Measurements from ENCODE around the gene PPHLN1. TPM values are rescaled to one million over a fixed set of nuclear protein-coding genes. Genes with fewer than 3 reads are reported as not detected.

Gene PPHLN1
- total RNA-seq, 4 donors from 2014 or later = 32.7 to 52.3 (median 43.5) TPM

DNA sequence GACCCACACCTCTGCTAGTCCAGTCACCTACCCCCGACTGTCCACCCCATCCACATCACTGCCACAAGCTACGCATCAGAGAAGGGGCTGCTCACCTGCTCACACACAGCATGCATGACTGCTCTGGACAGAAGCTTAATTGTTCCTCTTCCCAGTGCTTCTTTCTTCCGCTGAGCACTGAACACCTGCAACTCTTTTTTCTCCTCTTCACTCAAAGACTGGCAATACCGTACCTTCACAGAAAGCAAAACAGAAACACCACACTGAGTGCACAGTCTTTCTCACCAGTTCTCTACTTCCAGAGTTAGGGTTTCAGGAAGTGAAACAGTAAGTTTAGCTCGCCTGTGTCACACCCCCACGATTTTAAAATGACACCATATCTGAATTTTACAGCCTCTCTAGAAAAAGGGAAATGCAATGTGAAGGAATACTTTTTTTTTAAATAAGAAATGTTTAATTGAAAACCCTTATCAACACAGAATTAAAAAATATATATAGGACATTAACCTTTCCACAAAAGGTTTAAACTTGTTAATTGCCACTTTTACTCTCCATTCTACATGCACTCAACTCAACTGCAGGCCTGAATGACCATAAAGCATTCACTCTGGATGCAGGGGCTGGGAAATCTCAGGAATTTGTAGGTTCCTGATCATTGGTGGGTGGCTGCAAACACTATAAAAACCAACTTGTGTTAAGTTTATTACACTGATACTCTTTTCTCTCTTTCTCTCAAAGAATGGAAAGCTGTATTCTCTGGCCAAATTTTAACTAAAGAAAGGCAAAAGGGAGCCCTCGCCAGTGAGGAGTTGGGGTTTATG lies 143.6 kb downstream of the PPHLN1 start:
- in situ Hi-C loops (cut with MboI; ENCODE audit: low sequenced_read_pairs in 4 of 4) (no loop called here), intact Hi-C loops (cut with DNase I; ENCODE audit: low total_unique reads) (no loop called here)
- Histone ChIP-seq H3K27me3 (no peaks in the 10 kb centered on the region), H3K9me3 (no peaks in the 10 kb centered on the region), H3K4me1 (no peaks in the 10 kb centered on the region), H3K27ac (no peak overlapping the region), H3K4me3 (no peak overlapping the region), H3K36me3 (peaks cover 2 to 11% of the 10 kb centered on the region in 2 donors)
- ATAC-seq (no peak), DNase-seq (no peak)
- TF ChIP-seq, protein P1, sequence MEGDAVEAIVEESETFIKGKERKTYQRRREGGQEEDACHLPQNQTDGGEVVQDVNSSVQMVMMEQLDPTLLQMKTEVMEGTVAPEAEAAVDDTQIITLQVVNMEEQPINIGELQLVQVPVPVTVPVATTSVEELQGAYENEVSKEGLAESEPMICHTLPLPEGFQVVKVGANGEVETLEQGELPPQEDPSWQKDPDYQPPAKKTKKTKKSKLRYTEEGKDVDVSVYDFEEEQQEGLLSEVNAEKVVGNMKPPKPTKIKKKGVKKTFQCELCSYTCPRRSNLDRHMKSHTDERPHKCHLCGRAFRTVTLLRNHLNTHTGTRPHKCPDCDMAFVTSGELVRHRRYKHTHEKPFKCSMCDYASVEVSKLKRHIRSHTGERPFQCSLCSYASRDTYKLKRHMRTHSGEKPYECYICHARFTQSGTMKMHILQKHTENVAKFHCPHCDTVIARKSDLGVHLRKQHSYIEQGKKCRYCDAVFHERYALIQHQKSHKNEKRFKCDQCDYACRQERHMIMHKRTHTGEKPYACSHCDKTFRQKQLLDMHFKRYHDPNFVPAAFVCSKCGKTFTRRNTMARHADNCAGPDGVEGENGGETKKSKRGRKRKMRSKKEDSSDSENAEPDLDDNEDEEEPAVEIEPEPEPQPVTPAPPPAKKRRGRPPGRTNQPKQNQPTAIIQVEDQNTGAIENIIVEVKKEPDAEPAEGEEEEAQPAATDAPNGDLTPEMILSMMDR (IDR thresholded peaks at IDR 0.05 in 4 of 5, conservative IDR thresholded peaks at IDR 0.05 in 1 of 5) = no peak
- no peak for TF ChIP-seq POLR2A (IDR thresholded peaks at IDR 0.05)

DNA sequence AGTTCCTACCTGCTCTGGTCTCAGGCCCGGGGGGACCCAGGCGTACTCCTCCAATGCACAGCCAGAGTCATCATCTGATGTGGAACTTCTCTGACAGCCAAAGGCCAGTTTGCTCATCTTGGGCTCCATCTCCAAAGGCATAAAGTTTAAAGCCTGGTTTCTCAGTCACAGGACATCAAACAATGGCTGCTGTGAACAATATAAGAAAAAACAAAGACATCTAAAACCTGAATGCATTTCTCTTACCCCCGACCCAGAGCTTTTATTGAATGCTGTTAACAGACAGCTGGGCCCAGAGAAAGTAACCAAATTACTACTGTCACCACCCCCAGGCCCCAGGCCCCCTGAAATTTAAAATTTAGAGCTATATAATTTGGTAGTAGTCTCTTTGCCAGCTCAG lies 146.4 kb downstream of the PPHLN1 start:
- no peaks in the 10 kb centered on the region for H3K9me3 ChIP-seq
- no peak overlapping the region for H3K27ac ChIP-seq
- H3K4me1 ChIP-seq = no peaks in the 10 kb centered on the region
- no peak overlapping the region for H3K4me3 ChIP-seq
- TF ChIP-seq, protein P1 (IDR thresholded peaks at IDR 0.05 in 4 of 5, conservative IDR thresholded peaks at IDR 0.05 in 1 of 5) = no peak
- TF ChIP-seq POLR2A (IDR thresholded peaks at IDR 0.05) = no peak
- peaks cover 0 to 2% of the 10 kb centered on the region in 2 donors for H3K36me3 ChIP-seq
- H3K27me3 ChIP-seq = no peaks in the 10 kb centered on the region
- ATAC-seq (no peak), DNase-seq (no peak)
- in situ Hi-C loops (cut with MboI; ENCODE audit: low sequenced_read_pairs in 4 of 4) = no loop called here
- intact Hi-C loops (cut with DNase I; ENCODE audit: low total_unique reads) = no loop called here

DNA sequence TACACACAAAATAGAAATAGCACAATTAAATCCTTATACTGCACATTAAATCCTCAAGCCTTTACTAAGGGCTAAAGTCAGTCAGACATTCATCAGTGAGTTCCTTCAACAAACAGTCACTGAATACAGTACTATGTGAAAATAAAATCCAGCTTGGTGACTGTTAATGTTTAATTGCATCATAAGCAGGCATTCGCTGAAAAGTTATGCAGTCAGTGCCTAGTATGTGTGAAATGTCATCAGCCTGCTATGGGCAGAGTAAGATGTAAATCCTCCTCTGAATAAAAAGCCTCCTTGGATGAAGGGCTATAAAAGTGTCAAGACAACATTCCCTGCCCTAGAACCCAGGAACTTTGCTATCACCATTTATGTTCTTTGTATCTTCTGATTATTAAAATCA lies 147.2 kb downstream of the PPHLN1 start:
- in situ Hi-C loops (cut with MboI; ENCODE audit: low sequenced_read_pairs in 4 of 4) = no loop called here
- Histone ChIP-seq H3K27me3 (no peaks in the 10 kb centered on the region), H3K4me3 (no peak overlapping the region), H3K9me3 (no peaks in the 10 kb centered on the region), H3K27ac (no peak overlapping the region), H3K36me3 (peaks cover 0 to 2% of the 10 kb centered on the region in 2 donors), H3K4me1 (no peaks in the 10 kb centered on the region)
- no peak for DNase-seq
- ATAC-seq = no peak
- intact Hi-C loops (cut with DNase I; ENCODE audit: low total_unique reads) = no loop called here
- no peak for TF ChIP-seq POLR2A (IDR thresholded peaks at IDR 0.05)
- TF ChIP-seq, protein P1 (IDR thresholded peaks at IDR 0.05 in 4 of 5, conservative IDR thresholded peaks at IDR 0.05 in 1 of 5) = no peak

DNA sequence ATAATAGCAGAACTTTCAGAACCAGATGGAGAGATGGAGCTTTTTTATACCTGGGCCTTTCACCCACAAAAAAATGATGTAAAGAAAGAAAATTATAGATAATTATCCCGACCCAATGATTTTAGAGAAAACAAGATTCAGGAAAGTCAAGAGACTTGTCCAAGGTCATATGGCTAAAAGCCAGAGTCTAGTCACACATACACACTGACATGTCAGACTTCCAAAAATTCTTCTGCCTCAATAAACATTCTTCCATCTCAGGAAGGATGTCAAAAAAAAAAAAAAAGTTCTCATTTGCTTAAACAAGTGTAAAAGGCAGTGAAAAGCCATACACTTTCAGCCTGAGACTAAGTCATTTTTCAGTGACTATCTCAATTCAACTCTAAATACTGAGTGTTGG lies 147.6 kb downstream of the PPHLN1 start:
- Histone ChIP-seq H3K4me3 (no peak overlapping the region), H3K9me3 (no peaks in the 10 kb centered on the region), H3K4me1 (no peaks in the 10 kb centered on the region), H3K27ac (no peak overlapping the region), H3K36me3 (peaks cover 0 to 2% of the 10 kb centered on the region in 2 donors), H3K27me3 (no peaks in the 10 kb centered on the region)
- ATAC-seq (no peak), DNase-seq (no peak)
- in situ Hi-C loops (cut with MboI; ENCODE audit: low sequenced_read_pairs in 4 of 4) (no loop called here), intact Hi-C loops (cut with DNase I; ENCODE audit: low total_unique reads) (no loop called here)
- TF ChIP-seq, protein P1 (IDR thresholded peaks at IDR 0.05 in 4 of 5, conservative IDR thresholded peaks at IDR 0.05 in 1 of 5) = no peak
- no peak for TF ChIP-seq POLR2A (IDR thresholded peaks at IDR 0.05)

All from gastrocnemius medialis (tissue), 4 donors.